ENCODE measurements around the gene PRR23E.

DNA sequence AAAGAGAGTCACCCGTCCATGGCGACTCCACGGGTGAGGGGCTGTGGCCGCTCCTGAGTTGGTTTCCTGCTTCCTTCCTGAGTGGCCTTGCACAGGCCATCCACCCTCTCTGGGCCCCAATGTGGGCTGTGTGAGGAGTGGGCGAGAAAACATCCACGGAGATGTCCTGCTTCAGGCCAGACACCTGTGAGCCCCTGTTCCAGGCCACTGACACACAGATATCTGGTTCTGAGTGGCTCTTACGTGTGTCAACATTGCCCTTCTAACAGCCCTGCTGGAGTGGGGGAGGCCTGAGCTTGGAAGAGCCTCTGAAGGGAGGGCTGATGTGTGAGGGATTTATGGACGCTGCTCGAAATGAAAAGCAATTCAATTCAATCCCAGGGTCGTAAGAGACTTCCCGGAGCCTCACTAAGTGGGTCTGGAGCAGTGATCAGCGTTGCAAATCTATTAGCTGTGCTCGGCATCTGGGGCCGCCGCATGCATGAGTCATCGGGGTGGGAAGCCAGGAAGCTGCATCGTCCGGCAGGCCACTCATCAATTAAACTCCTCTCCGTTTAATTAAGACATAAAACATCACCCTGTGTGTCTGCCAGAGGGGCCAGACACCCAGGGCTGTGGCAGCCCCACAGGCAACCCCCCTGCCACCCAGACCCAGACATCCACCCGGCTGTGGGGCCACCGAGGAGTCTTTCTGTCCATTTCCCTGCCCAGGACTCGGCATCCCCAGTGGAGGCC is 20.0 kb upstream of the PRR23E start:
- TF ChIP-seq, protein P1, sequence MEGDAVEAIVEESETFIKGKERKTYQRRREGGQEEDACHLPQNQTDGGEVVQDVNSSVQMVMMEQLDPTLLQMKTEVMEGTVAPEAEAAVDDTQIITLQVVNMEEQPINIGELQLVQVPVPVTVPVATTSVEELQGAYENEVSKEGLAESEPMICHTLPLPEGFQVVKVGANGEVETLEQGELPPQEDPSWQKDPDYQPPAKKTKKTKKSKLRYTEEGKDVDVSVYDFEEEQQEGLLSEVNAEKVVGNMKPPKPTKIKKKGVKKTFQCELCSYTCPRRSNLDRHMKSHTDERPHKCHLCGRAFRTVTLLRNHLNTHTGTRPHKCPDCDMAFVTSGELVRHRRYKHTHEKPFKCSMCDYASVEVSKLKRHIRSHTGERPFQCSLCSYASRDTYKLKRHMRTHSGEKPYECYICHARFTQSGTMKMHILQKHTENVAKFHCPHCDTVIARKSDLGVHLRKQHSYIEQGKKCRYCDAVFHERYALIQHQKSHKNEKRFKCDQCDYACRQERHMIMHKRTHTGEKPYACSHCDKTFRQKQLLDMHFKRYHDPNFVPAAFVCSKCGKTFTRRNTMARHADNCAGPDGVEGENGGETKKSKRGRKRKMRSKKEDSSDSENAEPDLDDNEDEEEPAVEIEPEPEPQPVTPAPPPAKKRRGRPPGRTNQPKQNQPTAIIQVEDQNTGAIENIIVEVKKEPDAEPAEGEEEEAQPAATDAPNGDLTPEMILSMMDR (IDR thresholded peaks at IDR 0.05 in 2 of 3, conservative IDR thresholded peaks at IDR 0.05 in 1 of 3; ENCODE audit: control insufficient read depth in 2 of 3, extremely low read depth in 1 of 3, insufficient read depth in 1 of 3, low read depth in 3 of 3, low read length in 3 of 3), result no peak
- TF ChIP-seq POLR2A (IDR thresholded peaks at IDR 0.05; ENCODE audit: low read depth, low read length) (no peak), ATF7 (IDR thresholded peaks at IDR 0.05; ENCODE audit: low read depth) (no peak), ETV6 (conservative IDR thresholded peaks at IDR 0.05 in 1 of 2, IDR thresholded peaks at IDR 0.05 in 1 of 2; ENCODE audit: borderline replicate concordance in 1 of 2, low read depth in 1 of 2) (no peak), SIN3A (IDR thresholded peaks at IDR 0.05; ENCODE audit: low read depth, low read length) (no peak), NFIC (IDR thresholded peaks at IDR 0.05; ENCODE audit: low read depth, low read length) (no peak), YY1 (IDR thresholded peaks at IDR 0.05; ENCODE audit: low read depth, low read length) (no peak), NBN (IDR thresholded peaks at IDR 0.05) (no peak), PBX3 (IDR thresholded peaks at IDR 0.05; ENCODE audit: insufficient replicate concordance, low read depth, low read length) (no peak), ESRRA (IDR thresholded peaks at IDR 0.05; ENCODE audit: low read length) (no peak), POLR2AphosphoS5 (IDR thresholded peaks at IDR 0.05; ENCODE audit: low read length) (no peak), MTA2 (IDR thresholded peaks at IDR 0.05; ENCODE audit: low read depth) (no peak), ZNF217 (IDR thresholded peaks at IDR 0.05) (no peak), RAD21 (IDR thresholded peaks at IDR 0.05; ENCODE audit: insufficient read depth, low read depth, low read length) (no peak)
